ENCODE results near the gene COX6B1. TPM values are rescaled to one million over a fixed set of nuclear protein-coding genes. Genes with fewer than 3 reads are reported as not detected.

The COX6B1 gene
- total RNA-seq, 1 experiment from 2014 or later: 835 TPM

DNA sequence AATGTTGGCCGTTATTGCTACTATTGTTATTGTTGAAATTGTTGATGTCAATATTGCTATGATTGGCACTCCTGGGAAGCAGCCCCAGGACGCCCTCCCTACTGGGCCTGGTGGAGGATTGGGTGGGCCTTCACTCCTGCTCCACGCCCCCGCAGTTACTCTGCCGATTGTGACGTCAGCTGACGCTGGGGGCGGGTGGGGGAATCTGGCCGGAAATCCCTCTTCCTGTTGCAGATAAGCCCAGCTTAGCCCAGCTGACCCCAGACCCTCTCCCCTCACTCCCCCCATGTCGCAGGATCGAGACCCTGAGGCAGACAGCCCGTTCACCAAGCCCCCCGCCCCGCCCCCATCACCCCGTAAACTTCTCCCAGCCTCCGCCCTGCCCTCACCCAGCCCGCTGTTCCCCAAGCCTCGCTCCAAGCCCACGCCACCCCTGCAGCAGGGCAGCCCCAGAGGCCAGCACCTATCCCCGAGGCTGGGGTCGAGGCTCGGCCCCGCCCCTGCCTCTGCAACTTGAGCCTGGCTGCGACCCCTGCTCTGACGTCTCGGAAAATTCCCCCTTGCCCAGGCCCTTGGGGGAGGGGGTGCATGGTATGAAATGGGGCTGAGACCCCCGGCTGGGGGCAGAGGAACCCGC lies 6.5 kb upstream of the COX6B1 start, which contains the start of gene ETV2:
Gene ETV2 (plus strand): TSS at position 231 of the 637 bp plus-strand sequence. CDS start 716 bp downstream, outside the sequence.
- DNase-seq (ENCODE audit: low read depth, low spot score): no peak
- Histone ChIP-seq H3K4me3 (ENCODE audit: low read depth in 2 of 2, low read length in 2 of 2) (no peak within 1 kb of the TSS), H3K4me1 (ENCODE audit: control insufficient read depth, insufficient read depth, low read length) (peaks cover 18% of the 10 kb centered on the region), H3K36me3 (ENCODE audit: control insufficient read depth, insufficient read depth, low read length) (no peaks in the 10 kb centered on the region; the same call in 1 of the 2 replicates), H3K9me3 (ENCODE audit: control insufficient read depth, insufficient read depth, low read depth, low read length) (no peaks in the 10 kb centered on the region), H3K27ac (ENCODE audit: low read length) (0 out of 2 replicates have a peak within 1 kb of the TSS, but pooled peaks have one; percentile 5), H3K27me3 (ENCODE audit: control insufficient read depth, insufficient read depth, low read length) (no peaks in the 10 kb centered on the region)
- no peak for ATAC-seq
- ChIA-PET POLR2A (no interaction called here), CTCF (no interaction called here)
- BruUV-seq (replicated peaks): no TSS peak
- in situ Hi-C loops (cut with HindIII; ENCODE audit: low pct_unique_long_range_greater_than_20kb, low sequenced_read_pairs): no loop called here
- intact Hi-C loops (cut with micrococcal nuclease; ENCODE audit: unreplicated experiment): no loop called here
- TF ChIP-seq, protein P1, sequence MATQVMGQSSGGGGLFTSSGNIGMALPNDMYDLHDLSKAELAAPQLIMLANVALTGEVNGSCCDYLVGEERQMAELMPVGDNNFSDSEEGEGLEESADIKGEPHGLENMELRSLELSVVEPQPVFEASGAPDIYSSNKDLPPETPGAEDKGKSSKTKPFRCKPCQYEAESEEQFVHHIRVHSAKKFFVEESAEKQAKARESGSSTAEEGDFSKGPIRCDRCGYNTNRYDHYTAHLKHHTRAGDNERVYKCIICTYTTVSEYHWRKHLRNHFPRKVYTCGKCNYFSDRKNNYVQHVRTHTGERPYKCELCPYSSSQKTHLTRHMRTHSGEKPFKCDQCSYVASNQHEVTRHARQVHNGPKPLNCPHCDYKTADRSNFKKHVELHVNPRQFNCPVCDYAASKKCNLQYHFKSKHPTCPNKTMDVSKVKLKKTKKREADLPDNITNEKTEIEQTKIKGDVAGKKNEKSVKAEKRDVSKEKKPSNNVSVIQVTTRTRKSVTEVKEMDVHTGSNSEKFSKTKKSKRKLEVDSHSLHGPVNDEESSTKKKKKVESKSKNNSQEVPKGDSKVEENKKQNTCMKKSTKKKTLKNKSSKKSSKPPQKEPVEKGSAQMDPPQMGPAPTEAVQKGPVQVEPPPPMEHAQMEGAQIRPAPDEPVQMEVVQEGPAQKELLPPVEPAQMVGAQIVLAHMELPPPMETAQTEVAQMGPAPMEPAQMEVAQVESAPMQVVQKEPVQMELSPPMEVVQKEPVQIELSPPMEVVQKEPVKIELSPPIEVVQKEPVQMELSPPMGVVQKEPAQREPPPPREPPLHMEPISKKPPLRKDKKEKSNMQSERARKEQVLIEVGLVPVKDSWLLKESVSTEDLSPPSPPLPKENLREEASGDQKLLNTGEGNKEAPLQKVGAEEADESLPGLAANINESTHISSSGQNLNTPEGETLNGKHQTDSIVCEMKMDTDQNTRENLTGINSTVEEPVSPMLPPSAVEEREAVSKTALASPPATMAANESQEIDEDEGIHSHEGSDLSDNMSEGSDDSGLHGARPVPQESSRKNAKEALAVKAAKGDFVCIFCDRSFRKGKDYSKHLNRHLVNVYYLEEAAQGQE (IDR thresholded peaks at IDR 0.05; ENCODE audit: insufficient read depth in 1 of 2, low read depth in 2 of 2, low read length in 1 of 2): no peak
- TF ChIP-seq SIN3A (IDR thresholded peaks at IDR 0.05; ENCODE audit: borderline replicate concordance, insufficient read depth, low read depth, low read length) (no peak), TCF7L2 (IDR thresholded peaks at IDR 0.05; ENCODE audit: low read depth, low read length) (no peak), CTCF (IDR thresholded peaks at IDR 0.05) (no peak)

DNA sequence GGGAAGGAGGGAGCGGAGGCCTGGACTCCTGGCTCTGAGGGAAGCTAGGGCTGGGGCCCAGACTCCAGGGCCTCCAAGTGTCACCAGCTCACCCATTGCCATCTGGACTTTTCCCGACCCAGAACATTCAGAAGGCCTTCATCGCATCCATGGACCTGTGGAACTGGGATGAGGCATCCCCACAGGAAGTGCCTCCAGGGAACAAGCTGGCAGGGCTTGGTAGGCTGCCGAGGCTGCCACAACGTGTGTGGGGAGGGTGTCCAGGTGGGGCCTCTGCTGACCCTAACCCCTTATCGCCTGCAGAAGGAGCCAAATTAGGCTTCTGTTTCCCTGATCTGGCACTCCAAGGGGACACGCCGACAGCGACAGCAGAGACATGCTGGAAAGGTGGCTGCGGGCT lies 5.8 kb upstream of the COX6B1 start:
- 0 out of 2 replicates have a peak overlapping the region, but pooled peaks have one; percentile 5 for H3K27ac ChIP-seq (ENCODE audit: low read length)
- no peaks in the 10 kb centered on the region; the same call in 1 of the 2 replicates for H3K36me3 ChIP-seq (ENCODE audit: control insufficient read depth, insufficient read depth, low read length)
- POLR2A ChIA-PET: interaction anchor here (0.6 kb wide), 1 partner anchor 10 kb away, joined by 14 read pairs; no protein-coding TSS in a partner anchor
- in situ Hi-C loops (cut with HindIII; ENCODE audit: low pct_unique_long_range_greater_than_20kb, low sequenced_read_pairs) (no loop called here), intact Hi-C loops (cut with micrococcal nuclease; ENCODE audit: unreplicated experiment) (no loop called here)
- BruUV-seq (replicated peaks): no TSS peak
- no peaks in the 10 kb centered on the region for H3K27me3 ChIP-seq (ENCODE audit: control insufficient read depth, insufficient read depth, low read length)
- ATAC-seq (no peak), DNase-seq (ENCODE audit: low read depth, low spot score) (no peak)
- TF ChIP-seq CTCF (IDR thresholded peaks at IDR 0.05) (no peak), POLR2AphosphoS5 (IDR thresholded peaks at IDR 0.05; ENCODE audit: low read depth, low read length) (no peak), TCF7L2 (IDR thresholded peaks at IDR 0.05; ENCODE audit: low read depth, low read length) (no peak), SIN3A (IDR thresholded peaks at IDR 0.05; ENCODE audit: borderline replicate concordance, insufficient read depth, low read depth, low read length) (no peak)
- TF ChIP-seq, protein P1 (IDR thresholded peaks at IDR 0.05; ENCODE audit: insufficient read depth in 1 of 2, low read depth in 2 of 2, low read length in 1 of 2): no peak
- CTCF ChIA-PET: interaction anchor here (0.7 kb wide), 1 partner anchor 84 kb away, joined by 7 read pairs; no protein-coding TSS in a partner anchor
- no peak overlapping the region for H3K4me3 ChIP-seq (ENCODE audit: low read depth in 2 of 2, low read length in 2 of 2)
- H3K9me3 ChIP-seq (ENCODE audit: control insufficient read depth, insufficient read depth, low read depth, low read length): no peaks in the 10 kb centered on the region
- H3K4me1 ChIP-seq (ENCODE audit: control insufficient read depth, insufficient read depth, low read length): peaks cover 18% of the 10 kb centered on the region

All from Panc1 (cell line).